KBM-7 (cell line): ENCODE results near the gene KIF2A.

Source experiments
- DNase-seq: peaks from one replicate; pipeline ENCODE4 v3.0.0-alpha.2; 2015
- in situ Hi-C: fragments of 300-500 bp; cut with MboI; formaldehyde crosslinking; loops from 2 replicates; pipeline ENCODE4 v1.14.3; 2020; ENCODE audit warnings: low sequenced_read_pairs, low pct_unique_long_range_greater_than_20kb, mixed read lengths

The KIF2A gene

DNA sequence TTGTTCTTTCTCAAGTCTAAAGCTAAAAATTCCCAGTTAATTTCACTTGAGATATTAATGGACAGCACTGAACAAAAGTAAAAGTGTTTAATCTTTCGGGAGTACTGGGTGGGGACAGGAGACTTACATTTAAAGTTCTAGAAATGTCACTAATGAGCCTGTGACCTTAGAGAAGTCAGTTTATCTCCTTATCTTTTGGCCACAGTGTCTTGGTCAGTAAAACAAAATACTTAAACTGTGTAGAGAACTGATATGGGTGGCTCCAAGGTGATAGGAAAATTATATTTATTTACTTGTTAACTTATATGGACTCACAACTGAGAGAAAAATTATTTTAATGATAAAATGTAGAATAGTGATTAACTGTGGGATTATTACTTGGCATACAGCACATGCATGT, 115.4 kb downstream of the KIF2A start:
- DNase-seq = no peak
- in situ Hi-C loops = no loop called here

DNA sequence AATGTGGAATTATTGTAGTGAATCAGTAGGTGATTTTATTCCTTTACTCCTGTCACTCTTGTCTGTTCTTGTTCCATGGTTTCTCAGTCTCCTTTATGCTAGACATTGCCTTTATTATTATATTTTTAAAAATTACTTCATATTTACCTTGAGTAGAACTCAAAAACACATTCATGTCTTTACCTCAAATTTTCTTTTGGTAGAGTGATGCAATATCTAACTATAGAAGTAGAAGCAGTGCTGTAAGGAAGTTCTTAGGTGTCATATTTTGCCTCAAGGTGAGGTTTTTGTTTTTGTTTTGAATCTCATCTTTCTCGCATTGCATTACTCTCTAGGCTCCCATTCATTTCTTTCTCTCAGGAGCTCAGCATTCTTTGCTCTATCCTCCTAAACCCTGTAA, 118.8 kb downstream of the KIF2A start:
- in situ Hi-C loops = no loop called here
- DNase-seq = no peak

- in situ Hi-C loops = no loop called here
- DNase-seq = no peak
These were observed 126.0 kb downstream of the KIF2A start for GRCh38 chr5:62431735-62432620.

DNA sequence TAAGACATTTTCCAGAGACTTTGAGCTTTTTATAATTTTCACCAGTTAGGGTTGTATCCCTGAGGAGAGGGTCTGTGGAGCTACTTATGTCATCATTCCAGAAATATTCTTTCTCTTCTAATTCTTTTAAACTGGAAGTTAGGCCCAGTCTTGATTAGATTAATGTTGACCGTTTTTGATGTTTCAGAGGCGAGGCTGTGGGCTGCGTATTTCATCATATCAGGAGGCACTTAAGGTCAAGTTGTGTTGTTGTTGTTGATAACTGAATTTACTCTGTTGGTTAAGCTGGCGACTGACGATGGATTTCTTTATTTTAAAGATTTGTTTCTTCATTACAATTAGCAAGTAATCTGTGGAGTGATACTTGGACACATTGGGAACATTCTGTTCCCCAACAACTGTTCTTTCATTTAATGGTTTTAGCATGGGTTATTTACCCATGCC, 126.6 kb downstream of the KIF2A start:
- in situ Hi-C loops = no loop called here
- no peak for DNase-seq
